Breast epithelium (tissue), 4 donors: ENCODE measurements around the gene PRKG1. TPM values are rescaled to one million over a fixed set of nuclear protein-coding genes. Genes with fewer than 3 reads are reported as not detected.

Experiments used
- DNase-seq, 2 donors: peaks; one replicate each; pipeline ENCODE4 v3.0.0-alpha.2; 2019; ENCODE audit warnings: low spot score in 2 of 2
- H3K27ac ChIP-seq, 2 donors: fragments of 200-600 bp; sonication (generic) in 1 of 2; one replicate each; pipeline ENCODE4 v1.5.1; 2016 to 2019; ENCODE audit warnings: mild to moderate bottlenecking in 1 of 2
- H3K27me3 ChIP-seq, 2 donors: fragments of 200-600 bp; sonication (generic) in 1 of 2; one replicate each; pipeline versions ENCODE4 v1.5.1 to v1.6.0; 2017 to 2019; ENCODE audit warnings: control low read depth in 1 of 2, mild to moderate bottlenecking in 1 of 2
- H3K36me3 ChIP-seq: fragments of 200-600 bp; one replicate; pipeline ENCODE4 v1.5.1; 2019
- H3K4me1 ChIP-seq, 2 donors: fragments of 200-600 bp; sonication (generic); one replicate each; pipeline ENCODE4 v1.5.1; 2016 to 2019; ENCODE audit warnings: control low read depth in 1 of 2
- H3K4me3 ChIP-seq, 3 donors: fragments of 200-600 bp; sonication (generic); 1 replicate in 2 of 3; 2 replicates in 1 of 3; pipeline ENCODE4 v1.5.1; 2016 to 2019; ENCODE audit warnings: mild to moderate bottlenecking in 3 of 3, moderate library complexity in 2 of 3
- H3K9me3 ChIP-seq, 2 donors: fragments of 200-600 bp; sonication (generic) in 1 of 2; one replicate each; pipeline ENCODE4 v1.5.1; 2016 to 2019; ENCODE audit warnings: control low read depth in 1 of 2
- POLR2A ChIP-seq: fragments of 450-650 bp; IDR thresholded peaks from one replicate; pipeline ENCODE4 v1.6.1; 2016; ENCODE audit warnings: antibody characterized with exemption, mild to moderate bottlenecking, moderate library complexity
- POLR2AphosphoS5 ChIP-seq, 3 donors: sonication (generic); formaldehyde crosslinking; IDR thresholded peaks; one replicate each; pipeline ENCODE4 v1.6.1; 2017; ENCODE audit warnings: antibody characterized with exemption in 3 of 3
- intact Hi-C: fragments of 100-400 bp; cut with DNase I; formaldehyde crosslinking; loops from one replicate; pipeline ENCODE4 v1.15.1; 2023; ENCODE audit warnings: low total_unique reads
- total RNA-seq, 3 donors: library from RNA; depleted of rRNA; stranded (reverse); fragments of >200 nt; gene quantifications; one replicate each; pipeline ENCODE4 v1.1.0, GENCODE V29; 2016
- TF ChIP-seq, protein P1 (sequence below), 3 donors: fragments of 450-650 bp; IDR thresholded peaks; one replicate each; pipeline ENCODE4 v1.5.1; 2016 to 2017; ENCODE audit warnings: antibody characterized with exemption in 3 of 3, mild to moderate bottlenecking in 3 of 3, moderate library complexity in 3 of 3

The PRKG1 gene
- total RNA-seq, 3 donors from 2014 or later, result 10.9 to 36.9 (median 19.7) TPM

DNA sequence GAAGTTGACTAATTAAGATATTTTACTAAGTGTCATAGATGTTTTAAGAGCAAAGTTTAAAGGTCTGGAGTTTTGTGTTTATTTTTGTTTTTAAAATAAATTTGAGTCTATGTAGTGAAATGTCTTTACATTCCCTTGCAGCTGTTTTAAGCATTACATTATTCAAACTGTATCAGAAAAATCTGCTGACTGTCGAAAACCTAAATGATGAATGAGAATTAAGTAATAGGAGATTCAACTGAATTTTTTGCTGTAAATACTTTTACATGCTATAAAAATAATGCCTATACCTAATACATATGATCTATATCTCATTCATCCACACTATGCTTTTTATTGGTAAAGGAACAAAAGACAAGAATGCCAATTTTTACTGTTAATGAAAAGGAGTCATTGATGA, 397.9 kb downstream of the PRKG1 start:
- H3K4me3 ChIP-seq, result no peak overlapping the region
- H3K36me3 ChIP-seq, result no peaks in the 10 kb centered on the region
- no peaks in the 10 kb centered on the region for H3K4me1 ChIP-seq
- no peaks in the 10 kb centered on the region for H3K9me3 ChIP-seq
- no peaks in the 10 kb centered on the region for H3K27me3 ChIP-seq
- TF ChIP-seq POLR2AphosphoS5 (IDR thresholded peaks at IDR 0.05), result no peak
- TF ChIP-seq, protein P1, sequence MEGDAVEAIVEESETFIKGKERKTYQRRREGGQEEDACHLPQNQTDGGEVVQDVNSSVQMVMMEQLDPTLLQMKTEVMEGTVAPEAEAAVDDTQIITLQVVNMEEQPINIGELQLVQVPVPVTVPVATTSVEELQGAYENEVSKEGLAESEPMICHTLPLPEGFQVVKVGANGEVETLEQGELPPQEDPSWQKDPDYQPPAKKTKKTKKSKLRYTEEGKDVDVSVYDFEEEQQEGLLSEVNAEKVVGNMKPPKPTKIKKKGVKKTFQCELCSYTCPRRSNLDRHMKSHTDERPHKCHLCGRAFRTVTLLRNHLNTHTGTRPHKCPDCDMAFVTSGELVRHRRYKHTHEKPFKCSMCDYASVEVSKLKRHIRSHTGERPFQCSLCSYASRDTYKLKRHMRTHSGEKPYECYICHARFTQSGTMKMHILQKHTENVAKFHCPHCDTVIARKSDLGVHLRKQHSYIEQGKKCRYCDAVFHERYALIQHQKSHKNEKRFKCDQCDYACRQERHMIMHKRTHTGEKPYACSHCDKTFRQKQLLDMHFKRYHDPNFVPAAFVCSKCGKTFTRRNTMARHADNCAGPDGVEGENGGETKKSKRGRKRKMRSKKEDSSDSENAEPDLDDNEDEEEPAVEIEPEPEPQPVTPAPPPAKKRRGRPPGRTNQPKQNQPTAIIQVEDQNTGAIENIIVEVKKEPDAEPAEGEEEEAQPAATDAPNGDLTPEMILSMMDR (IDR thresholded peaks at IDR 0.05), result no peak
- no peak for TF ChIP-seq POLR2A
- no peak for DNase-seq
- intact Hi-C loops, result no loop called here
- H3K27ac ChIP-seq, result no peak overlapping the region

- no peak for DNase-seq
- Histone ChIP-seq H3K27ac (no peak overlapping the region), H3K36me3 (no peaks in the 10 kb centered on the region), H3K9me3 (no peaks in the 10 kb centered on the region), H3K27me3 (no peaks in the 10 kb centered on the region), H3K4me1 (no peaks in the 10 kb centered on the region), H3K4me3 (no peak overlapping the region)
- TF ChIP-seq POLR2A, result no peak
- TF ChIP-seq, protein P1 (IDR thresholded peaks at IDR 0.05), result no peak
- no peak for TF ChIP-seq POLR2AphosphoS5 (IDR thresholded peaks at IDR 0.05)
- intact Hi-C loops, result no loop called here
These were observed 405.4 kb downstream of the PRKG1 start for GRCh38 chr10:51479711-51480110.

- Histone ChIP-seq H3K27ac (no peak overlapping the region), H3K36me3 (no peaks in the 10 kb centered on the region), H3K4me1 (no peaks in the 10 kb centered on the region), H3K27me3 (no peaks in the 10 kb centered on the region), H3K9me3 (no peaks in the 10 kb centered on the region), H3K4me3 (no peak overlapping the region)
- no peak for DNase-seq
- TF ChIP-seq POLR2A (no peak), POLR2AphosphoS5 (IDR thresholded peaks at IDR 0.05) (no peak)
- TF ChIP-seq, protein P1 (IDR thresholded peaks at IDR 0.05), result no peak
- intact Hi-C loops, result no loop called here
These were observed 411.4 kb downstream of the PRKG1 start for GRCh38 chr10:51485668-51486067.

DNA sequence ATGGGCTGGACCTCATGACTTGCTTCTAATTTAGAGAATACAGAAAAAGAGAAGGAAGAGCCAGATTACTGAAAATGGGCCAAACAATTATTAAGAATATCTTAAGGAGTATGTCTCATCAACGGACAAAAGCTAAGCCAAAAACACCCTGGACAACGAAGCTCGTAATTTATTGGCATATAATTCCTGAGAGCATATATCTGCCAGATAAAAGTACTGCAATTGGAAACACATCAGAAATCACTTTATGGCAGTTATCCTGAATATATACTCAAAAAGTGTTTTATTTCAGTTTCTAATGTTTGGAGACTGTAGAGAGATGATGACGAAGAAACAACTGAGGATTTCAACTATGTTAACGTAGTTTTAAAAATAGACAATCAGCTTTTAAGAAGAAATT, 413.3 kb downstream of the PRKG1 start:
- TF ChIP-seq, protein P1 (IDR thresholded peaks at IDR 0.05), result no peak
- TF ChIP-seq POLR2AphosphoS5 (IDR thresholded peaks at IDR 0.05), result no peak
- no peak for TF ChIP-seq POLR2A
- Histone ChIP-seq H3K27ac (no peak overlapping the region), H3K36me3 (no peaks in the 10 kb centered on the region), H3K27me3 (no peaks in the 10 kb centered on the region), H3K9me3 (no peaks in the 10 kb centered on the region), H3K4me3 (no peak overlapping the region), H3K4me1 (no peaks in the 10 kb centered on the region)
- intact Hi-C loops, result no loop called here
- DNase-seq, result no peak

DNA sequence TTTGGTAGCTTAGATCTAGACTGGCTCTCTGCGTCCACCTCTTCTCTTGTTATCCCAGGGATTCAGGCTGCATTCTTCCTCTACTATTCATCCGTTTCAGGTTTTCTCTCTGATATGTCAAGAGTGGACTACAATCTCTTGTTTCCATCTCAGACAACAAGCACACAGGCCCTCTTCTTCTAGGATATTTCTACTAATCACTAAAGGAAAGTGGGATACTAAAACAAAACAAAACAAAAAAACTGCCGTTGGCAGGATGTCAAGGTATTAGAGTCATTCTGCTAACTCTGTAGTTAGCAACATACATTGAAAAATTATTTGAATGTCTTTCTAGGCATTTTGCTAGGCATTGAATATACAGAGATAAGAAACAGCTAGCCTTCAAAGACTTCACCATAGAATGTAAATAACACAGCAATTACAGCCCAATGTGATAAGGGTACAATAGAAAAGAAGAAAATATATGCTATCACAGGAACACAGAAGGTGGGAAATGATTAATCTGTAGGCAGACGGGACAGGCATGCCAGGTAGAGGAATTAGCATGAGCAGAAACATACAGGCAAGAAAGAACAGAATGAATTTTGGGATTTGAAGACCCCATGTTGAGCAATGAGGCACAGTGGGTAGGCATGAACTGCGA, 414.6 kb downstream of the PRKG1 start:
- TF ChIP-seq POLR2AphosphoS5 (IDR thresholded peaks at IDR 0.05), result no peak
- TF ChIP-seq, protein P1 (IDR thresholded peaks at IDR 0.05), result no peak
- TF ChIP-seq POLR2A, result no peak
- no peaks in the 10 kb centered on the region for H3K36me3 ChIP-seq
- DNase-seq, result no peak
- no peak overlapping the region for H3K27ac ChIP-seq
- intact Hi-C loops, result no loop called here
- H3K4me3 ChIP-seq, result no peak overlapping the region
- H3K9me3 ChIP-seq, result no peaks in the 10 kb centered on the region
- H3K4me1 ChIP-seq, result no peaks in the 10 kb centered on the region
- H3K27me3 ChIP-seq, result no peaks in the 10 kb centered on the region
